AG08395 (cell line): ENCODE results near the gene MOB3C.
A peak's percentile ranks its signal among the peaks of the same experiment; 100 is the strongest.

ENCODE experiments used
- DNase-seq: peaks from one replicate; pipeline ENCODE4 v3.0.0; 2012; ENCODE audit warnings: mixed read lengths, low spot score

The MOB3C gene

DNA sequence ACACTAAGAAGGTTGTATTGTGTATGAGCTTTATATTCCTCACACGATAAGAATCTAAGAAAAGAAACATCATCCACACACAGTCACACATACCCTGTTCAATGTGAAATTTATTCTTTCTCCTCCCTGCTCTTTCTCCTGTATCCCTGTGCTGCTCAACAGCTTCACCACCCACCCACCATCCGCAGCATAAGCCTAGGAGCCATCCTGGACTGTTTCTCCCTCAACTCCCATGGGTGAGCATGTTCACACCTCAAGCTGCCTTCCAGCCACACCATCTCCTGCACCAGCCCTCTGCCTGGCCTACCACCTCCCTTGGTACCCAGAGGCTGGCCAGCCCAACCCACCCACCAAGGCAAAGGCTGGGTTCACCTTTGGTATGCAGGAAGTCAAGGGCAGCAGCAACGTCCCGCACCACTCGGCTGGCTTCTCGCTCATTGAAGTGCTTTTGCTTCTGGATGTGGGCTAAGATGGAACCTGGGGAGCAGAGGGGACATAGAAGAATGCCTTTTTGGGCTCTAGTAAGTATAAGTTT, 44.9 kb downstream of the MOB3C start:
- DNase-seq: no peak

DNA sequence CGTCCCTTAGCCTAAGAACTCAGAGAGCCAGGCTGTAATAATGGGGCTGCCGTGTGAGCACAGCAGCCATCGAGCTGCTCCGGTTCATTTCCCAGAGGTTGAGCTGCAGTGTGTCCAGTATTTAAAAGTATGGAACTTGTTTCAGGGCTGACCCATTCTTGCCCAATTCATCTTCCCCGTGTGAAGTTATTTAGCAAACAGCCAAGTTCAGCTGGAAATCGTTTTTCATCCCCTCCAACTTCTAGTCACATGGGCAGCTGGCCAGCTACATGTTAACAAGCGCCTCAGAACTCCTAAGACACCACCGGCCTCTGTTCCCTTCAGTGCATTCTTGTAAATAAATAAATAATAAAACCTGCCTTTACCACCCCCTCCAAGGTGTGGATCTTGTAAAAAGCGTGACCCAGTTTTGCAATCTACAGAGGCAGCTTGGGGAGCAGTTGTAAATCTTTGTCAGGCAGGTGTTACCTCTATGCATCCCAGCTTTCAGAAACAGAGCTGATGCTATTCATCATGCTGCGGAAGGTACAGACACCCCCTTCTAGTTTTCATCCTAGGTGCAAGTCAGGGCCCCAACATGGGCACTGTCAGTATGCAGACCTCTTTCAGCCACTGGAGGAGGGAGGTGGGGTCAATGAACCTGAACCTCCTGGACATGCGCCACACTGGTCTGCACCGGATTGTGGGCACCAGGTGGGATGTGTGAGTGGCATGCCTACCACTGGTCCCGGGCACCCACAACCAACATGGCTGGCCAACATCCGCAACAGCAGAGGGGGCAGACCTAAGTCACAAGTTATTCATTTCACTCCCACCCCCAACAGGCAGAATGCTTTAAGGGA, 46.5 kb downstream of the MOB3C start:
- DNase-seq: peak; percentile 30

- DNase-seq: no peak
Measured at GRCh38 chr1:46569116-46569515, 47.5 kb downstream of the MOB3C start.

DNA sequence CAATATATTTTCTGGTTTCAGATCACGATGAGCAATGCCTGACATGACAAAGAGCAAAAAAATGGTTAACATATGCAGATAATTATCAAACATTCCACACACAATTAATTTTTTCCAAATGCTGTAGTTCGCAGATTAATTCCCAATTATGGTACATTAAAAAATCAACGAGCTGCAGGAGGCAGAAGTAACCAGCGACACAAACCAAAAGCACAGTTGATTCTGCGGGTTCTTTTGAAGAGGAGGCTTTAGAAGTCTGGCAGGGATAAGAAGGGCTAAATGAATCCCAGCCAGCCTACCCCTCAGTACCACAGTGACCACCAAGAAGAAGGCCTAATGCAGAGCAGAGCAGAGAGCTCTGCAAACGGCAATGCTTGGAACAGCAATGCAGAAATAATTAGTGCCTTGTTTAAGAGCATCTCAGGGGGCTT, 48.1 kb downstream of the MOB3C start:
- no peak for DNase-seq

DNA sequence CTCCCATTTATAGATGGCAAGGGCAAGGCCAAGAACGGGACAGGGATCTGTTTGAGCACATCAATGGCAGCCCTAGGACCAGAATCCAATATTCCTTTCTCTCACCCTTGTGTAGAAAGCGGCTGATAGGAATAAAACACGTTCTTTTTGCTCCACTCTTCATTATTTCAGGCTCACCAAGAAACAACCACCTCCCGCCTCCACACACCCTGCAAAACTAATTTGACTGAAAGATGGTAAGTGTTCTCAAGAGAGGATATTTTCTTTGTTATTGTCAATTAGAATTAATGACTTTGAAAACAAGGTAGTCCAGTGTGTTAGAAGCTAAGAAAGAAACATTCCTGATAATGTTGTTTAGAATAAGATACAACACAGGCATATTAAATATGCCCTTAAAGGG, 53.3 kb downstream of the MOB3C start:
- DNase-seq: no peak

- DNase-seq: no peak
Measured at GRCh38 chr1:46562498-46562897, 54.1 kb downstream of the MOB3C start.

DNA sequence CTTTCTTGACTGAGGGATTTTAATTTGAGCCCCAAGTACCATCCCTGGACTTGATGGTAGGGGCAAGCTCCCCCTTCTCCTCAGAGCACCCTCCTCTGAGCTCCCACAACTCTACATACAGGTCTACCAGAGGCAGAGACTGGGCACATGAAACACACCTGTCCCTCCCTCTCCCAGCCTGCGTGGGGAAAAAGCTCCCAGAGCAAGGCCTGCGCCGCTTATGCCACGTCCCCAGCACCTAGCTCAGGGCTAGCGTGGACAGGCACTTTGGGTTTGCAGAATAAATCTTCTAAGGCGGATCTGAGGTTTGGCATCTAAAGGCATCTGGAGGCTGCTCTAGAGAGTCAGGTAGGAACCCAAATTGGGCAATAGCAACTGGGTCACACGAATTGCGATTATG, 57.6 kb downstream of the MOB3C start:
- no peak for DNase-seq

DNA sequence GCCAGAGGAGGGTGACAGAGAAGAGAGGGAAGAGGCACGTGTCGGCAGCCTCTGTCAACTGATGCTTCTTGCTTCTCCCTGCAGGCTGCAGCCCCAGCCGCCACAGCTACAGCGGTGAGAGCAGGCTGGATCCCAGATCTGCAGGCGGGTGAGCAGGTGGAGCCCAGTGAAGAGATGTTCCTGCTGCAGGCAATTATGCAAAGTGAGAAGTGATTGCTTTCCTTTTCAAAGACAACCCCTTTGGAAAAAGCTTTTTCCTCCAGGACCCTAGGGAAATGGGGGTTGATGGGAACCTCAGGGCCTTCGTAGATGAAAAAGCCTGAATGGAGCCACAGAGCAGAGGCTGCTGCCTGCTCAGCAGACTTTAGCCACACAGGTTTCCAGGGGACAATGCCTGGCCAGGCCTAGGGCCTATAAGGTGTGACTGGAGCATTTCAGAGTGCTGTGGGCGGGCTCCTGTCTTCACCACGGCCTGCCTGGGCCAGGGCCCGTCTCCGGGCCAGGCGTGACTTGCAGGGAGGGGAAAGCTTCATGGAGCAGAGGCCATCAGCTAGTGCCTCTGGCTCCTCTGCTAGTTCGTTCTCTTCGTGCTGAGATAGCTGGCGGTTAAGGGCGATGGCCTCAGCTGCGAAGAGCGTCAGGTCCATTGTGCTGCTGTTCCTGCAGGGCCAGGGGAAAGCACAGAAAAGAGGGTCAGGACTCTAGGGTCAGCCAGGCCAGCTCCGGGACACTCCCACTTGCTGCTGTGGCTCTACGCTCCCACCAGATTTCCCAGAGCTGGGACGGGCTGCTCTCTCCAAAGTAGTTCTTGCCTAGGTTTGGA, 58.3 kb downstream of the MOB3C start:
- DNase-seq: no peak
